Right ventricle myocardium superior (tissue), 1 donor: ENCODE measurements around the gene TNPO2. TPM values are rescaled to one million over a fixed set of nuclear protein-coding genes. Genes with fewer than 3 reads are reported as not detected.
"Not testable (repeated sequence)": the region's sequence is repeated elsewhere in the genome, so short reads cannot be mapped to it uniquely, and the experiment has no call there.

Experiments
- ATAC-seq: fragments of 200-7000 bp; cut with Tn5 transposase; one replicate; pipeline ENCODE4 v1.9.1; 2020; ENCODE audit warnings: mild to moderate bottlenecking; ENCODE audit not compliant: poor library complexity
- DNase-seq: peaks from one replicate; pipeline ENCODE4 v3.0.0-alpha.2; 2020
- intact Hi-C: fragments of 100-400 bp; cut with DNase I; formaldehyde crosslinking; loops from one replicate; pipeline ENCODE4 v1.11.2; 2022
- total RNA-seq: library from RNA; stranded (reverse); fragmentation: NEBNext Ultra II Directional; extraction: Animal tissue kit (Norgen Biotek cat#: 25700); gene quantifications from one replicate; pipeline ENCODE4 v1.2.1, GENCODE V29; 2021
- donor health status: DM: no; HTN: yes; CAD: no; lungs with severe emphysema.

The TNPO2 gene
- total RNA-seq, 1 donor from 2014 or later, result 30.9 TPM

DNA sequence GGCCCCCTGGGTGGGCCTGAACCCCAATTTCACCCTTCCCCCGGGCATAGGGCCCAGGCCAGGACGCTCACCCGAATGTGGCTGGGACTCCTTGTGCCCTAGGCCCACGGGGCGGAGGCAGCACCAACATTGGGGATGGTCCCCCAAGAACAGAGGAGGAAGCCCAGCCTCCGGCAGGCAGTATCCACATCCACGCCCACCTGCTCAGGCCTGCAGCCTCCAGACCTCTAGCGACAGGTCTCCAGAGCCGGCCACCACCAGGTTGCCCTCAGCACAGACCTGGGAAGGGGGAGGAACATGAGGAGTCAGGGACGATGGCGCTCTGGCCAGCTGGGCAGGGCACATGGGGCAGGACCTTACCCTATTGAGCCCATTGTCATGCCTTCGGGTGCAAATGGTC lies 34.7 kb downstream of the TNPO2 start:
- no peak for ATAC-seq
- intact Hi-C loops, result no loop called here
- no peak for DNase-seq

DNA sequence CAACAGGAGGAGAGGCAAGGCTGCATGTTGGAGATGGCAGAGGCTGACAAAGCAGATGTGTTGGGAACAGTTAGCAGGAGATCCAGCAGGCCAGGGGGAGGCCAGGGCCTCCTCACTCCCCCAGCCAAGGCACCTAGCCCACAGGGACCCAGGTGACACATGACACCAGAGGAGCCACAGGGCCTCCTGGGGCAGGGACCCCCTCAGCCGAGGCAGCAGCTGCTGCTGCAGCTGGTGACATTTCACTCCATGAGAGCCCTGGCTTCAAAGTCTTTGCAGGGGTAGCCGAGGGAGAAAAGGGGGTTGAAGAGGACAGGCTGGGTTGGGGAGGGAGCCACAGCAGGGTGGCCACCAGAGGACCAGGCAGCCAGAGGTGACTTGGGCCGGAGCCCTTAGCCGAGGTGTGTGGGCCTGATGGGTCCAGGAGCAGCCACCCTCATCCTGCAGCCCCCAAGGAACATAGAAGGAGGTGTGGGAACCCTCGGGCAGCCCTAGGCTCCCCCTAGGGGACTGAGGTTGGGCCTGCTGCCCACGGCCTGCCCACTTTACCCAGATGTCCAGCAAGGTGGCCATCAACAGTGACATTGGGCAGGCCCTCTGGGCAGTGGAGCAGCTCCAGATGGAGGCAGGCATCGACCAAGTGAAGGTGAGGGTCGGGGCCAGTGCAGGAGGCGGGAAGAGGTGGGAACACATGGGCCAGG lies 36.1 kb downstream of the TNPO2 start, which contains the start of gene GNG14:
TSS of gene GNG14 (plus strand) at position 503 of the 701 bp plus-strand sequence. CDS start at position 554, 51 bp downstream.
- no peak for DNase-seq
- ATAC-seq, result no peak
- intact Hi-C loops, result no loop called here

DNA sequence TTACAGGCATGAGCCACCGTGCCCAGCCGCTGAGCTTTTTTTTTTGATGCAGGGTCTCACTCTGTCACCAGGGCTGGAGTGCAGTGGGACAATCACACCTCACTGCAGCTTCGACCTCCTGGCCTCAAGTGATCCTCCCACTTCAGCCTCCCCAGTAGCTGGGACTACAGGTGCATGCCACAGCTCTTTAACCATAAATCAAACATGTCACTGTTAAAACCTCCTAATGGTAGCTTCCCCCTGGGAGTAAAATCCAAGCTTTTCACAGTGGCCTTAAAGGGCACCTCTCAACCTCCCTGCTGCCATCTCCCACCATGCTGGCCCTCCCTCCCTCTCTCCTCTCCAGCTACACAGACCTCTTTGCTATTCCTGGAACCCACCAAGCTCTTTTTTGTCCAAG lies 37.9 kb downstream of the TNPO2 start:
- DNase-seq (no peak), ATAC-seq (no peak)
- intact Hi-C loops, result no loop called here

DNA sequence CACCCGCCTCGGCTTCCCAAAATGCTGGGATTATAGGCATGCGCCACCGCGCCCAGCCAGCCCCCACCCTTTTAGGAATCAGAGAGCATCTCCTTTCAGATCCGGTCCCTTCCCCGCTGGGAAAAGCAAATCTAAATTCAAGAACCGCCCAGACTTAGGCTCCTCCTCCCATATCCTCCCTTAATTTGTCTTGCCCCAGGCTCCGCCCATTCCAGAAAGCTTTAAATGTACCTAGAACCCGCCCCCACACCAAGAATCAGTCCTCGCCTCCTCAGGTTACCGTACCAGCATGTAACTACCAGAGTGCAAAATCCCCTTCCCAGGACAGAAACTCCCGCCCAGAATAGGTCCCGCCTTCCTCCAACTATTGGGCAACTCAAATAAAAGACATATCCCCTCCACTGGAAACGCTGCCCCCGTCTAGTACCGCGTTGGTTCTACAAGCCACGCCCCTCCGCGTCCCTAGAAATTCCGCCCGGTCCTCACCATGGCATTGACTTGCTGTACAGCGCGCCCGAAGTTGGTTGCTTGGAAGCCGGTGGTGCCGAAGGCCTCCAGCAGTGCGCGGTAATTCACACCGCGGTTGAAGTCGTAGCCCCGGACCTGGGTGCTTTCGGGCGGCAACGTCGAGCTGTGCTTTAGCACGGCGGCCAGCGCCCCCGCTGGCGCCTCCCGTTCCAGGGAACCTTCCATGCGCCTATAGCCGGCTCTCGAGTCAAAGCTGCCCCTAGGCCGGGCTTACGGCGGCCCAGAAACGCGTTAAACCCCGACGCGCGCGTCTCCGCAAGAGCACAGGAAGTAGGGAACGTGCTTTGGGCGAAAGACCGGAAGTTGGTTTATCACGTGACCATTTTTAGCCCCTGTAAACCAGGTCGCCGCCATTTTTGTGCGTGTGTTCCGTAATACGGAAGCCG lies 42.4 kb downstream of the TNPO2 start, which contains the start of gene DHPS:
TSS of gene DHPS (minus strand) at position 807 of the 914 bp plus-strand sequence. CDS start at position 693, 114 bp downstream.
- intact Hi-C loops, result no loop called here

DNA sequence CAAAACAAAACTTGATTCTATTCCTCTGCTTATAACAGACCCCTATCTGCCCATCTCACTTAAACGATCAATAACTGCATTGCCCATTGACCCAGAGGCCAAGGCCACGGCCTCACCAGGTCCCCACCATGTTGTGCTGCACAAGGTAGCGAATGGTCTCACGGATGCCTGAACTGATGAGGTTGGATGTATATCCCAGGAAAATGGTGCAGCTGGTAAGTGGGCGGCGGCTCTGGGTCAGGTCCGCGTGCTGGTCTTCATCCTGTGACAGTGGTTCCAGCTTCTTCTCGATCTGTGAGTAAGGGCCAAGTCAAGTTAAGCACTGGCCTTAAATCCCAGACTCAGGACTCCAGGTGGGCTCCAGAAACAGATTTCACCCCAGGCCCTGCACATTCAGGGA lies 43.7 kb downstream of the TNPO2 start:
- ATAC-seq (no peak), DNase-seq (no peak)
- intact Hi-C loops, result no loop called here

More for the DNA sequence above, 42.4 kb downstream of the TNPO2 start, which contains the start of gene DHPS:
- DNase-seq (peak; percentile 94), ATAC-seq (peak; percentile 96)

DNA sequence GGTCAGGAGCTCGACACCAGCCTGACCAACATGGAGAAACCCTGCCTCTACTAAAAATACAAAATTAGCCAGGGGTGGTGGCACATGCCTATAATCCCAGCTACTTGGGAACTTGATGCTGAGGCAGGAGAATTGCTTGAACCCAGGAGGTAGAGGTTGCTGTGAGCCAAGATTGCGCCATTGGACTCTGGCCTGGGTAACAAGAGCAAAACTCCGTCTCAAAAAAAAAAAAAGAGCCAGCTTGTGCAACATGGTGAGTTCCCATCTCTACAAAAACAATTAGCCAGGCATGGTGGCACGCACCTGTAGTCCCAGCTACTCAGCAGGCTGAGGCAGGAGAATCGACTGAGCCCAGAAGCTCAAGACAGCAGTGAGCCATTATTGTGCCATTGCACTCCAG lies 45.7 kb downstream of the TNPO2 start:
- ATAC-seq, intact Hi-C loops, DNase-seq: not testable (repeated sequence)

DNA sequence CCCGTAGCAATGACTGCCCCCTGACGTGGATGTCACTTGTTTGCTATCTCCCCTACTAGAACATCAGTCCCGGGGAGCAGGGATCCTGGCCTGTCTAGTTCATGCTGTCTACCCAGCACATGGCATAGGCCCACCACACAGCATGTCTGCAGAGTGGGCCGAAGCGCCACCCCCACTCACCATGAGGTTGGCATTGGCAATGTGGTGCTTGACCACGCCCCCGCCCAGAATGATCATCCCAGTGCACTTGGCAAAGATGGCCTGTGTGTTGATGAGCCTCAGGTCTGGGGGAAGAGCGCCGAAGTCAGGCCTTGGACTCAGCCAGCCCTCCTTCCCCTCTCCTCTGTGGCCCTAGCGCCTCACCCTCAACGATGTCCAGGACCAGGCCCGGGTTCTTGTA lies 46.8 kb downstream of the TNPO2 start:
- intact Hi-C loops, result no loop called here
- ATAC-seq, result no peak
- DNase-seq, result no peak

DNA sequence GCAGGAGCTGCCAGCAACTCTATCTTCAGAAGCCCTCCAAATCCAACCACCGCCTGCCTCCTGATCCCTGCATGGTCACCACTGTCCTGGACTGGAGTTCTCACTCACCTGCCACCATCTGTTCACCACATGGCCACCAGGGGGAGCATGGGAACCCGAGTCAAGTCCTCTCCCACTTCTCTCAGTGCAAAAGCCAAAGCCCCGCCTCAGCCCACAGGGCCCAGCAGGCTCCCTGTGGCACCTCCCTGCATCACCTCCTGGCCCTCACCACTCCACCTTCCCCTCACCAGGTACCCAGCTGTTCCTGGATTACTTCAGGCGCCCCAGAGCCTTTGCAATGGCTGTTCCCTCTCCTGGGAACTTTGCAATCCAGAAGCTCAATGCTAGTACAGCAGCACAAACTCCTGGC lies 47.3 kb downstream of the TNPO2 start:
- ATAC-seq, result peak; percentile 57
- DNase-seq, result peak; percentile 89
- intact Hi-C loops, result no loop called here

DNA sequence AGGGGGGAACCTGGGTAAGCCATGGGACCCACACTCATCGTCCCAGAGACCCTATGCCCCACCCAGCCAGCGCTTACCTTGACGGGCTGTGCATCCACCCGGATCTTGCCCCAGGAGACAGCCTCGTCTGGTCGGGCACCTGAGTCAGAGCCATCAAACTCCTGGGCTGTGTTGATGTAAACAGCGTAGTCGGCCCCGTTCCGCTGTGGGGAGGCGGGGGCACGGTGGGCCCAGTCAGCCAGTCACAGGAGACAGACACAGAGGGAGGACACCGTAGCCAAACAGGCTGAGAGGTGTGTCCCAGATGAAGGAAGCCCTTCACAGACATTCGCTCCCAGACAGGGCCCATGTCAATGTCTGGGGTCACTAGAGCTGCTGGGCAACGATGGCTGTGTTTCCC lies 47.8 kb downstream of the TNPO2 start:
- no peak for ATAC-seq
- intact Hi-C loops, result no loop called here
- no peak for DNase-seq

DNA sequence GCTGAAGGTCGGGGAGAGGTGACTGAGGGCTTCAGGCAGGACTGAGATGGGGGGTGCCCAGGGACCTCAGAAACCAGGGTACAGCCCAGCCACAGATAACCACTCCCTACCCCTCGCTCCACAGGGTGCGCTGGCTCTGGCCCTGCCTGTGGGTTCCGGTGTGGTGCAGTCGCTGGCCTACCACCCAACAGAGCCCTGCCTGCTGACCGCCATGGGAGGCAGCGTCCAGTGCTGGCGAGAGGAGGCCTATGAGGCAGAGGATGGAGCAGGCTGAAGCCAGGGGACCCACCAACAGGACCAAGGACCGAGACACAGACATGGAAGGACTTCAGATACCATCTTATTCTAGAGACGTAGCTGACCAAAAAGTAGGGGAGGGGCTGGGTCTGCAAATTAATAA lies 48.3 kb downstream of the TNPO2 start:
- DNase-seq, result no peak
- intact Hi-C loops, result no loop called here
- no peak for ATAC-seq

DNA sequence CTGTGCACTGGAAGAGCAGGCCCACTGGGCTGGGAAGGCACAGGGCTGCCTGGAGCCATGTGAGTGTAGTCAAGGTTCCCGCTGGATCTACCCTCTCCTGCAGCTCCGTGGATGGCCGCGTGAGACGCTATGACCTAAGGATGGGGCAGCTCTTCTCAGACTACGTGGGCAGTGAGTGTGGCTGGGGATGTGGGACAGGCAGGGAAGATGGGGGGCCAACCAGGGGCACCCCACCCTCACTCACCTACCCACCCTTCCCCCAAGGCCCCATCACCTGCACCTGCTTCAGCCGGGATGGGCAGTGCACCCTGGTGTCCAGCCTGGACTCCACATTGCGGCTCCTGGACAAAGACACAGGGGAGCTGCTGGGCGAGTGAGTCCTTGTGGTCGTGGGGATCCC lies 51.0 kb downstream of the TNPO2 start:
- ATAC-seq (no peak), DNase-seq (no peak)
- intact Hi-C loops, result no loop called here

DNA sequence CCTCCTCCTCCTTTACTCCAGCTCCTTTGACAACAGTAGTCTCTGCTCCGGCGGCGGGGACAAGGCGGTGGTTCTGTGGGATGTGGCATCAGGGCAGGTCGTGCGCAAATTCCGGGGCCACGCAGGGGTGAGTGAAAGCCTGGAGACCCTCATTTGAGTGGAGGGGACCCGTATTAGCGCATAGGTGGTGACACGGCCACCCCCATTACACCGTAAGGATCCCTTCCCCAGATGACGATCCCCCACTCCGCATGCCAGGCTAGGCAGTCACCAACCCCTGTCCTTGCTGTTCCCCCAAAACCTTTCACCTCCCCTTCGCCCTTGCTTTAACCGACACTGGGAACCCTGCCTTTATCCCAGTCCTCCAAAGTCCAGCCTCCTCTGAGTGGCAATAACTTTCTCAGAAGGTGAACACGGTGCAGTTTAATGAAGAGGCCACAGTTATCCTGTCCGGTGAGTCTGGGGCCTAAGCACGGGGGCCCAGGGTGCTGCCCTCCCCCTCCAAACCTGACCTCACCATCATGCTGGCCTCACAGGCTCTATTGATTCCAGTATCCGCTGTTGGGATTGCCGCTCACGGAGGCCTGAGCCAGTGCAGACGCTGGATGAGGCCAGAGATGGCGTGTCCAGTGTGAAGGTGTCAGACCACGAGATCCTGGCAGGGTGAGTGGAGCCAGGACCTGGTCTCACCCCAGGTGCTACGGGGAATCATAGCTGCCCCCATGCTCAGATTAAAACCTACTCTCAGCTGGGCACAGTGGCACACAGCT lies 53.4 kb downstream of the TNPO2 start:
- DNase-seq (no peak), ATAC-seq (no peak)
- intact Hi-C loops, result no loop called here

DNA sequence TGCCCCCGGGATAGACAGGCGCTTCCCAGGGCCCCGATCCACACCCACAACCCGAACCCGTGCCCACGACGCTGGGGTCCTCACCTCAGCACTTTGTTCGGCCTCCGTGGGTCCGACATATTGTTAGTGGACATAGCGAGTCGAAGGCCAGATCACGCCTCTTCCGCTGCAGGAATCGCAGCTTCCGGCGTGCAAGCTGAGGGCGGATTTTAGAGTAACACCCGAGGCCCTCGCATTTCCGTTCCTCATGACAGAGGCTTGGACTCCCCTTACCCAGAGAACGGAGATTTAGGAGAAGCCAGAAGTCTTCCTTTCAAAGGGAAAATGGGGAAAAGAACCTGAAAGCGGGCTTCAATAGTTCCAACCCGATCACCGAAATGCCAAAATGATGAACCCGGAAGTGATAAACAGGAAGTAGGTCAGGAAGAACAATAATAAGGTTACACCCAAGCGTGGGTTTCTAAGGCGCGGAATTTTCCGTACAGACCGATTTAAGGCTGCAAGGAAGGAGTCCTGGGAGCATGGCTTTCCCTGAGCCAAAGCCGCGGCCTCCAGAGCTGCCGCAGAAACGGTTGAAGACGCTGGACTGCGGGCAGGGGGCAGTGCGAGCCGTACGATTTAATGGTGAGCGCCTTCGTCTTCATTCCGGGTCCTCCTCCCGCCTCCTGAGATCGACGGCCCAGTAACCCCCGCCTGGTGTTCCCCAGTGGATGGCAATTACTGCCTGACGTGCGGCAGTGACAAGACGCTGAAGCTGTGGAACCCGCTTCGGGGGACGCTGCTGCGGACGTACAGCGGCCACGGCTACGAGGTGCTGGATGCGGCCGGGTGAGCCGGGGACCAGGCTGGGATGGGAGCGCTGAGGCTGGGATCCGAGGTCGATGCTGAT lies 54.2 kb downstream of the TNPO2 start:
- intact Hi-C loops, result no loop called here

DNA sequence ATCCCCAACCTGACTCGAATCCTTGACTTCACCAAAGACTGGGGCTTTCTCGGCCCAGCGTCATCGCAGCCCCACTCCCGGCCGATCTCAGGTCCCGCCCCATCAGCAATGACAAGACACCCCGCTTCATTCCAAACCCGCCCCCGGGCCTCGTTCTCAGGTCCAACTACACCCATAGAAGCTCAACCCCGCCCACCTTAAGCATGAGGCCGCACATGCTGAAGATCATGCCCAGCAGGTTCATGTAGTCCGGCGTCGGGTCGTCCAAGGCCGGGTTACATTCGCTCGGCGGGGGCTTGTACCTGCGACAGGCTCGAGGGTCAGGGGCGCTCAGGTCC lies 54.8 kb downstream of the TNPO2 start:
- intact Hi-C loops, result no loop called here
- peak; percentile 1 for ATAC-seq

More for the DNA sequence above, 54.2 kb downstream of the TNPO2 start:
- ATAC-seq, result peak; percentile 80
- DNase-seq, result peak; percentile 88

DNA sequence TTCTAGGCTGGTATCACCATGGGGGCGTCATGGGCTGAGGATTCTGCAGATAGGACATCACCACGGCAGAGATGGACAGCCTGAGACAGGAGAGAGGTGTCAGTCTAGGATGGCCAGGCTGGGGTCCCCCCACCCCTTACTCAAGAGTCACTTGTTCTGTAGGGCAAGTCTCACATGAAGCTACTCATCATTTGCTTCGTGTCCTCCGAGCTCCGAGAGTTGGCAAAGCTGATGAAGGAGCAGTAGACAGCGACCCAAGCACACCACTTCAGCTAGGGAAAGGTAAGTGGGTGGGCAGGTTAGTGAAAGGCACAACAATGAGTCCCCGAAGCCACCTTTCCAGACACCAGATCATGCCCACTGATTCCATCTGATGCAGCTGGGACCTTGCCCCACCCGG lies 55.4 kb downstream of the TNPO2 start:
- intact Hi-C loops, result no loop called here
- no peak for ATAC-seq
- no peak for DNase-seq

More for the DNA sequence above, 54.8 kb downstream of the TNPO2 start:
- DNase-seq, result peak; percentile 68

DNA sequence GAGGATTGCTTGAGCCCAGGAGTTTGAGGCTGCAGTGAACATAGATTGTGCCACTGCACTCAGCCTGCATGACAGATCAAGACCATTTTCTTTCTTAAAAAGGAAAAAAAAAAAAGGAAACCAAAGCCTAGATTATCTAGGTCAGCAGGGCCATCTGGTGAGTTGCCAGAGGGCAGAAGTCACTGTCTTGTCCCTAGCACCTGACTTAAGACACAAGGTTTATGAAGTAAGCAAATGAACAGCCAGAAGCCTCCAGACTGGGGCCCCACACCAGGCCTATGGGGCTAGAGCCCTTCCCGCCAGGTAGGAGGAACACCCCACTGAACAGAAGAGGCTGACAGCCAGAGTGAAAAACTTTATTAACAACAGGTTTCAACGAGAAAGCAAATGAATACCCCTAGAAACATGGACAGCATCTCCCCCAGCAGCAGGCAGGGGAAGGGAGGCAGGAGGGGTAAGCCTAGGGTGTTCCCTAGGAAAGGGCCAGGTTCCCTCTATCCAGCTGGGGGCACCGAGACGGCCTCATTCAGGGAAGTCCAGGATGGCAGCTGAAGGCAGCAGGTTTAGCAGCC lies 55.9 kb downstream of the TNPO2 start:
- DNase-seq, result no peak
- no peak for ATAC-seq
- intact Hi-C loops, result no loop called here

DNA sequence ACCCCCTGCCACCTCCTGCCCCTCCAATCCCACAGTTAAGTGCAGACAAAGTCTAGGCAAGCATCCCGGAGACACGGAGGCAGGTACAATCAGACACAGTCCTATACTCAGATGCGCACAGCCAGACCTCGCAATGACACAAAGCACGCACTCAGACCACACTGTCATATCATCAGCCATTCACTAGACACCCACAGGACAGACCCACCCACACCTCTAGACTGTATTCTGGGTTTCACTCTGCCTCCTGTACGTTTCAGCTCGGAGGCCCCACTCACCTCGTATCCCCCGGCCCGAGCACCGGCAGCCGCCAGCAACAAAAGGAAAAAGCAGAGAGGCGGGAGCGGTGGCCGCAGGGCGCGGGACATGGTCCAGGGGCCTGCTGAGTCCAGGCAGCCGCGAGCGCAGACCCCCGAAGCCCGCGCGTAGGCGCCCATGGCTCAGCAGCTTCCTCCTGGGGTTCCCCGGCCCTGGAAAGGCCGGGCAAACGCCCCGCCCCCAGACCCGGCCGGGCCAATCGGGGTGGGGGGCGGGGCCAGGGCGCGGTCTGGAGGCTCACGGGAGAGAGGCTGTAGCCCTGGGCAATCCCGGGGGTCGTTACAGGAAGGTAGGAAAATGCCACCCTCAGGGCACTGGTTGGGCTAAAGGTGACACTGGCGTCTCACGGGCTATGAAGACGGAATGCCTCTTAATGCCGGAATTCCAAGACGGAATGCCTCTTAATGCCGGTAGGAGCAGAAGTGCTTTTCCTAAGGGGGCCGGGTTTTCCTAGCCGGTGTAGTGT lies 57.3 kb downstream of the TNPO2 start, which contains the start of the genes MAN2B1 and WDR83:
TSS of gene MAN2B1 (minus strand) at position 478 of the 784 bp plus-strand sequence. CDS start at position 437, 41 bp downstream.
TSS of gene WDR83 (plus strand) at position 543 of the 784 bp plus-strand sequence. CDS start 2,984 bp downstream, outside the sequence.
- ATAC-seq (peak; percentile 88), DNase-seq (peak; percentile 86)
- intact Hi-C loops, result no loop called here
